ENCODE data around the gene LZTS2.

- no peak for TF ChIP-seq CTCF (IDR thresholded peaks at IDR 0.05)
- TF ChIP-seq POLR2A (IDR thresholded peaks at IDR 0.05) = no peak
Measured at GRCh38 chr10:101014966-101015581, 15.5 kb downstream of the LZTS2 start.

All from uterus (tissue), 2 donors.